Parathyroid adenoma (tissue), 2 donors: ENCODE data around the gene PDE8B.

ENCODE experiments used
- H2AFZ ChIP-seq: fragments of 300-600 bp; sonication (generic); one replicate; pipeline ENCODE4 v1.7.0; 2017; ENCODE audit warnings: antibody characterized with exemption, mild to moderate bottlenecking
- H3K27ac ChIP-seq: fragments of 300-600 bp; sonication (generic); one replicate; pipeline ENCODE4 v1.7.0; 2017
- H3K27me3 ChIP-seq: fragments of 300-600 bp; sonication (generic); one replicate; pipeline ENCODE4 v1.7.0; 2017; ENCODE audit warnings: low read length; ENCODE audit not compliant: control insufficient read depth, insufficient read depth
- H3K36me3 ChIP-seq: fragments of 300-600 bp; sonication (generic); one replicate; pipeline ENCODE4 v1.7.0; 2017; ENCODE audit warnings: low read length; ENCODE audit not compliant: control insufficient read depth, insufficient read depth
- H3K4me1 ChIP-seq: fragments of 300-600 bp; sonication (generic); one replicate; pipeline ENCODE4 v1.7.0; 2017; ENCODE audit warnings: control low read depth
- H3K4me2 ChIP-seq: fragments of 300-600 bp; sonication (generic); one replicate; pipeline ENCODE4 v1.7.0; 2017; ENCODE audit warnings: low read length
- H3K4me3 ChIP-seq: fragments of 300-600 bp; sonication (generic); one replicate; pipeline ENCODE4 v1.7.0; 2017; ENCODE audit warnings: low read depth, low read length
- H3K79me2 ChIP-seq: fragments of 300-600 bp; sonication (generic); one replicate; pipeline ENCODE4 v1.7.0; 2017; ENCODE audit warnings: control low read depth
- H3K9ac ChIP-seq: fragments of 300-600 bp; sonication (generic); one replicate; pipeline ENCODE4 v1.7.0; 2017; ENCODE audit warnings: mild to moderate bottlenecking
- H3K9me3 ChIP-seq: fragments of 300-600 bp; sonication (generic); one replicate; pipeline ENCODE4 v1.7.0; 2017; ENCODE audit warnings: low read length; ENCODE audit not compliant: control insufficient read depth
- CTCF ChIP-seq: fragments of 300-600 bp; sonication (generic); IDR thresholded peaks from one replicate; pipeline ENCODE4 v1.7.0; 2017; ENCODE audit warnings: antibody characterized with exemption, mild to moderate bottlenecking
- donor health status: primary hyperparathyroidism.

PDE8B gene

GRCh38 chr5:77218263-77218662 is 7.8 kb downstream of the PDE8B start:
- Histone ChIP-seq H3K9me3 (no peaks in the 10 kb centered on the region), H3K4me1 (no peaks in the 10 kb centered on the region), H3K27ac (no peak overlapping the region), H3K4me2 (no peak overlapping the region), H3K9ac (no peak overlapping the region), H3K27me3 (no peaks in the 10 kb centered on the region), H3K4me3 (no peak overlapping the region), H3K36me3 (no peaks in the 10 kb centered on the region), H3K79me2 (no peaks in the 10 kb centered on the region), H2AFZ (no peak overlapping the region)
- TF ChIP-seq CTCF: no peak

GRCh38 chr5:77221115-77221514 is 10.6 kb downstream of the PDE8B start:
- H3K4me3 ChIP-seq: no peak overlapping the region
- H3K36me3 ChIP-seq: no peaks in the 10 kb centered on the region
- TF ChIP-seq CTCF: no peak
- H3K27me3 ChIP-seq: no peaks in the 10 kb centered on the region
- no peak overlapping the region for H3K27ac ChIP-seq
- no peaks in the 10 kb centered on the region for H3K9me3 ChIP-seq
- no peak overlapping the region for H3K9ac ChIP-seq
- no peaks in the 10 kb centered on the region for H3K4me1 ChIP-seq
- no peak overlapping the region for H3K4me2 ChIP-seq
- H2AFZ ChIP-seq: no peak overlapping the region
- no peaks in the 10 kb centered on the region for H3K79me2 ChIP-seq

- TF ChIP-seq CTCF: no peak
- H3K27me3 ChIP-seq: no peaks in the 10 kb centered on the region
- no peak overlapping the region for H2AFZ ChIP-seq
- no peaks in the 10 kb centered on the region for H3K36me3 ChIP-seq
- H3K4me1 ChIP-seq: no peaks in the 10 kb centered on the region
- no peak overlapping the region for H3K4me2 ChIP-seq
- H3K27ac ChIP-seq: no peak overlapping the region
- H3K9me3 ChIP-seq: no peaks in the 10 kb centered on the region
- no peak overlapping the region for H3K9ac ChIP-seq
- no peaks in the 10 kb centered on the region for H3K79me2 ChIP-seq
- H3K4me3 ChIP-seq: no peak overlapping the region
These were observed 12.2 kb downstream of the PDE8B start for GRCh38 chr5:77222722-77223121.

- no peaks in the 10 kb centered on the region for H3K79me2 ChIP-seq
- H3K9me3 ChIP-seq: no peaks in the 10 kb centered on the region
- no peaks in the 10 kb centered on the region for H3K27me3 ChIP-seq
- TF ChIP-seq CTCF: no peak
- no peak overlapping the region for H3K4me2 ChIP-seq
- H3K27ac ChIP-seq: no peak overlapping the region
- no peak overlapping the region for H2AFZ ChIP-seq
- H3K4me1 ChIP-seq: no peaks in the 10 kb centered on the region
- no peak overlapping the region for H3K9ac ChIP-seq
- no peak overlapping the region for H3K4me3 ChIP-seq
- H3K36me3 ChIP-seq: no peaks in the 10 kb centered on the region
These were observed 13.2 kb downstream of the PDE8B start for GRCh38 chr5:77223653-77224052.

GRCh38 chr5:77224672-77225355 is 14.3 kb downstream of the PDE8B start:
- no peak overlapping the region for H2AFZ ChIP-seq
- H3K36me3 ChIP-seq: no peaks in the 10 kb centered on the region
- no peak overlapping the region for H3K4me2 ChIP-seq
- H3K27me3 ChIP-seq: no peaks in the 10 kb centered on the region
- H3K27ac ChIP-seq: no peak overlapping the region
- TF ChIP-seq CTCF: no peak
- no peak overlapping the region for H3K4me3 ChIP-seq
- H3K79me2 ChIP-seq: no peaks in the 10 kb centered on the region
- no peaks in the 10 kb centered on the region for H3K9me3 ChIP-seq
- no peaks in the 10 kb centered on the region for H3K4me1 ChIP-seq
- H3K9ac ChIP-seq: no peak overlapping the region
